ENCODE measurements around the gene FAM174B. TPM values are rescaled to one million over a fixed set of nuclear protein-coding genes. Genes with fewer than 3 reads are reported as not detected.

The FAM174B gene
- total and polyA plus RNA-seq, 12 donors = 3.7 to 16.4 (median 9.9) TPM

GRCh38 chr15:92634671-92635201 lies 20.8 kb downstream of the FAM174B start:
- peak in 1 of 7 donors; percentile 49 for DNase-seq
- Histone ChIP-seq H3K9me3 (replicated peaks in 1 of 3) (peaks cover 0 to 2% (median 0%) of the 10 kb centered on the region in 3 donors), H3K27ac (no peak overlapping the region), H3K36me3 (replicated peaks in 1 of 2) (no peaks in the 10 kb centered on the region), H3K4me1 (replicated peaks in 1 of 2) (no peaks in the 10 kb centered on the region), H3K27me3 (no peaks in the 10 kb centered on the region), H3K4me3 (no peak overlapping the region)
- TF ChIP-seq POLR2A (IDR thresholded peaks at IDR 0.05) = no peak
- no peak for TF ChIP-seq CTCF (IDR thresholded peaks at IDR 0.05)
- intact Hi-C loops (cut with DNase I) = no loop called here
- WGBS, 4 donors = 76 to 86% (median 82%) methylated on average over 7 of the region's 7 CpGs

GRCh38 chr15:92634060-92634459 lies 21.5 kb downstream of the FAM174B start:
- intact Hi-C loops (cut with DNase I) = no loop called here
- Histone ChIP-seq H3K27me3 (no peaks in the 10 kb centered on the region), H3K36me3 (replicated peaks in 1 of 2) (no peaks in the 10 kb centered on the region), H3K4me3 (no peak overlapping the region), H3K9me3 (replicated peaks in 1 of 3) (no peaks in the 10 kb centered on the region), H3K27ac (no peak overlapping the region), H3K4me1 (replicated peaks in 1 of 2) (no peaks in the 10 kb centered on the region)
- DNase-seq = peak in 1 of 7 donors; percentile 39
- 53 to 66% (median 65%) methylated on average over 4 of the region's 4 CpGs for WGBS, 4 donors
- TF ChIP-seq POLR2A (IDR thresholded peaks at IDR 0.05) (no peak), CTCF (IDR thresholded peaks at IDR 0.05) (no peak)

GRCh38 chr15:92633418-92633817 lies 22.2 kb downstream of the FAM174B start:
- Histone ChIP-seq H3K27me3 (no peaks in the 10 kb centered on the region), H3K4me1 (replicated peaks in 1 of 2) (no peaks in the 10 kb centered on the region), H3K4me3 (no peak overlapping the region), H3K36me3 (replicated peaks in 1 of 2) (no peaks in the 10 kb centered on the region), H3K9me3 (replicated peaks in 1 of 3) (no peaks in the 10 kb centered on the region), H3K27ac (no peak overlapping the region)
- TF ChIP-seq POLR2A (IDR thresholded peaks at IDR 0.05) (no peak), CTCF (IDR thresholded peaks at IDR 0.05) (no peak)
- intact Hi-C loops (cut with DNase I) = no loop called here
- peak in 1 of 7 donors; percentile 24 for DNase-seq
- 87 to 92% (median 89%) methylated on average over 6 of the region's 6 CpGs for WGBS, 4 donors

GRCh38 chr15:92633001-92633400 lies 22.6 kb downstream of the FAM174B start:
- Histone ChIP-seq H3K9me3 (replicated peaks in 1 of 3) (no peaks in the 10 kb centered on the region), H3K36me3 (replicated peaks in 1 of 2) (no peaks in the 10 kb centered on the region), H3K27ac (no peak overlapping the region), H3K27me3 (no peaks in the 10 kb centered on the region), H3K4me1 (replicated peaks in 1 of 2) (no peaks in the 10 kb centered on the region), H3K4me3 (no peak overlapping the region)
- intact Hi-C loops (cut with DNase I) = no loop called here
- TF ChIP-seq POLR2A (IDR thresholded peaks at IDR 0.05) (no peak), CTCF (IDR thresholded peaks at IDR 0.05) (no peak)
- DNase-seq = peak in 1 of 7 donors; percentile 4
- 86 to 93% (median 90%) methylated on average over 8 of the region's 8 CpGs for WGBS, 4 donors

All from adrenal gland (tissue), 12 donors.